Measurements from ENCODE around the gene SLC30A5.
"Not testable (repeated sequence)": the region's sequence is repeated elsewhere in the genome, so short reads cannot be mapped to it uniquely, and the experiment has no call there.

SLC30A5 gene

DNA sequence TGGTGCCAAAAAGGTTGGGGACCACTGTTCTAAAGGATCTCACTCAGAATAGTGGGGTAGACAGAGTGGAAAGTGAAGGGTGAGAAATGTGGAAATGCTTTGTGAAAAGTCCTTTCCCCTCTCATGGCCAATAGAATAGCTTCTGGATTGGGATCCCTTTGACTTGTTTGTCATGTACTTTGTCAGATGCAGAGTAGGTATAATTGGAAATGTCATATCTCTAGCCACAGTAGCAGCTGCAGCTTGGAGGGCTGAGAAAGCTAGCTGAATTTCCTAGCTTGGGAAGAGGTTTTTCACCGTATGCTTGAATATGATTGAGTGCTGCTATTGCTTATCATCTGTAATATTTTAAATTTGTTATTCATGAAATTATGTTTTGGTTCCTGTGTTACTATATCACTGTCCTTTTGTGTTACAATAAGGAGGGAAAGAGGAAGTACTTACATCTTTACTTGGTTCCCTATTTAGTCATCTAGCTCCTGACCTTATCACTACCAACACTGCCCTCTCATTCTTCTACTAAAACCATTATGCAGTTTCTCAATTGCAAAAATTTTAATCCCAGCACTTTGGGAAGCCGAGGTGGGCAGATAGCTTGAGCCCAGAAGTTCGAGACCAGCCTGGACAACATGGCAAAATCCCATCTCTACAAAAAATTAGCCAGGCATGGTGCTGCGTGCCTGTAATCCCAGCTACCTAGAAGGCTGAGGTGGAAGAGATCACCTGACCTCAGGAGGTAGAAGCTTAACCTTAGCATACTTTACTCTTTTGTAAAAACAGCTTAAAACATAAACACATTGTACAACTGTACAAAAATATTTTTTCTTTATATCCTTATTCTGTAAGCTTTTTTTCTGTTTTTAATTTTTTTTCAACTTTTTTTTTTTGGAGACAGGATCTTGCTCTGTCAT is 12.4 kb downstream of the SLC30A5 start:
- no peak for DNase-seq (ENCODE audit: low read depth in 2 of 2)

DNA sequence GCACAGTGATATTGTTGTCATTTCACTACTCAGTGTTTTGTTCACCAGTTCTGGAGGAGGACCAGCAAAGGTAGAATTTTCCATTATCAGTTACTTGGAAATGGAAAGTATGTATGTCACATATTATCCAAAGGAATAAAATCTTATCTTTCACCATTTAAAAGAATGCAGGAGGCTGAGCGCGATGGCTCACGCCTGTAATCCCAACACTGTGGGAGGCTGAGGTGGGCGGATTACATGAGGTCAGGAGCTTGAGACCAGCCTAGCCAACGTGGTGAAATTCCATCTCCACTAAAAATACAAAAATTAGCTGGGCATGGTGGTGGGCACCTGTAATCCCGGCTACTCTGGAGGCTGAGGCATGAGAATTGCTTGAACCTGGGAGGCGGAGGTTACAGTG is 14.6 kb downstream of the SLC30A5 start:
- not testable (repeated sequence) for DNase-seq (ENCODE audit: low read depth in 2 of 2)

DNA sequence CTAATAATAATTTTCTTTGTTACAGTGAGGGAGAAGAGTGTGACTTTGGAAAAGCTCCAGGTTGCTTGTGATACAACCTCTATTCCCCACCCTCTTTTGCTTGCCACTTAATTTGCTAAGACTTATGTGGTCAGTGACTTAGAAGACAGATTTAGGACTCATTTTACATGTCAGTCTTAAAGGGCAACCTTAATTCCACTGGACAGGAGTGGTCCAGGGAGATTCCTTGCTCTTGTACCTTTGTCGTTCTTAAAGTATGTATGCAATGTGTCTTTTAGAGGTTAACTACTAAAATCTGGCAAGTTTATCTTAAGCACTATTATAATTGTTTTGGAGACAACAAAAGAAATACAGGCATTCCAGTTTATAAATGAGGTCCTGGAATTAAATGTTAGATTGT is 20.0 kb downstream of the SLC30A5 start:
- DNase-seq (ENCODE audit: low read depth in 2 of 2) = no peak

DNA sequence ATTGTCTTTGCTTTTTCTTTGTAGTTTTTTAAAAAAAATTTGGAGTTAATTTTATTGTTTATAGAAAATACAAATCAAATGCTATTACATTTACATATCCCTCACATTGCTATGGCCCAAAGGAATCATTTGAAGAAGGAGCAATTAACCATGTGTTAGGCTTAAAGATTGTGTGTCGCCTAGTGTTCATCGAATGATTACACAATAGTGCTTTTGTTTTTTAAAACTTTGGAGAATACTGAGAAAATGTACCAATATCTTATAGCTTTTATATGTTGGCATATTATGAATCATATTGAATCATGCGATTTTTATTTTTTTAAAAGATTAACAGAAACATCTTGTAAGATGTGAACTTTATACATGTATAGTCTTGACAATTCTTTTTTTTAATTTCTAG is 21.7 kb downstream of the SLC30A5 start:
- no peak for DNase-seq (ENCODE audit: low read depth in 2 of 2)

DNA sequence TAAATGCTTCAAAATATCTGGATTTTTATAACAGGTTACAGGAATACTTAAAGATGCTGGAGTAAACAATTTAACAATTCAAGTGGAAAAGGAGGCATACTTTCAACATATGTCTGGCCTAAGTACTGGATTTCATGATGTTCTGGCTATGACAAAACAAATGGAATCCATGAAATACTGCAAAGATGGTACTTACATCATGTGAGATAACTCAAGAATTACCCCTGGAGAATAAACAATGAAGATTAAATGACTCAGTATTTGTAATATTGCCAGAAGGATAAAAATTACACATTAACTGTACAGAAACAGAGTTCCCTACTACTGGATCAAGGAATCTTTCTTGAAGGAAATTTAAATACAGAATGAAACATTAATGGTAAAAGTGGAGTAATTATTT is 35.6 kb downstream of the SLC30A5 start:
- no peak for DNase-seq (ENCODE audit: low read depth in 2 of 2)

DNA sequence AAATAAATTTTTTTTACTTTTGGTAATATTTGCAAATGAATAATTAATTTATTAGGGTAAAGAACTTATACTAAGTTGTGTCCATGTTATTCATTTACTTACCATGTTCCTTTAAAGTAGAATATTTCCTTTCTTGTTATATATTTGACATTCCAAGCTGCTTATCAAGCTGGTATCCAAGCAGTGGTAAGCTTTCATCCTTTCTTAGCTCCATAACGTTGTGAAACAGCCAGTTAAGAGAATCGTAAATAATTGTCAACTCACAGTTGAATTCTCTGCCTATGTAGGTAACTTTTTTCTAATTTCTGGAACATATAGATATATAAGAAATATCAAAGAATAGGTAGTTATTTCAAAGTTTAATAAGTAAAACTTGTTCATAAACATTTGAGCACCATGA is 36.4 kb downstream of the SLC30A5 start:
- DNase-seq (ENCODE audit: low read depth in 2 of 2) = no peak

DNA sequence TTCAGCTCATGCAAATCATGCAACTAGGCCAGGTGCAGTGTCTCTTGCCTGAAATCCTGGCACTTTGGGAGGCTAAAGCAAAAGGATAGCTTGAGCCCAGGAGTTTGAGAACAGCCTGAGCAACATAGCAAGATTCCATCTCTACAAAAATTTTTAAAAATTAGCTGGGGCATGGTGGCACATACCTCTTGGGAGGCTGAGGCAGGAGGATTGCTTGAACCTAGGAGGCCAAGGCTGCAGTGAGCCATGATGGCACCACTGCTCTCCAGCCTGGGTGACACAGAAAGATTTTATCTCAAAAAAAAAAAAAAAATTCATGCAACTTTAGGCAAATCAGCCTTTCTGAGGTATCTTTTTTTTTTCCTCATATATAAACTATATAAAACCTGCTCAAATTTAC is 37.5 kb downstream of the SLC30A5 start:
- no peak for DNase-seq (ENCODE audit: low read depth in 2 of 2)

DNA sequence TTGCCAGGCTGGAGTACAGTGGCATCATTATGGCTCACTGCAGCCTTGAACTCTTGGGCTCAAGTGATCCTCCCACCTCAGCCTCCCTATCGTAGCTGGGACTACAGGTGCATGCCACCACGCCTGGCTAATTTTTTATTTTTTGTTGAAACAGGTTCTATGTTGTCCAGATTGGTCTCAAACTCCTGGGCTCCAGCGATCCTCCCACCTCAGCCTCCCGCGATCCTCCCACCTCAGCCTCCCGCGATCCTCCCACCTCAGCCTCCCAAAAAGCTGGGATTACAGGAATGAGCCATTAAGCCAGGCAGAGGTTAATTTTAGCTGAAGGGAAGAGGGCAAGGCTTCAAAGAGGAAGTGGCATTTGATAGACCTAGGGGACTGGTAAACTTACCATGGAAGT is 40.3 kb downstream of the SLC30A5 start:
- no peak for DNase-seq (ENCODE audit: low read depth in 2 of 2)

DNA sequence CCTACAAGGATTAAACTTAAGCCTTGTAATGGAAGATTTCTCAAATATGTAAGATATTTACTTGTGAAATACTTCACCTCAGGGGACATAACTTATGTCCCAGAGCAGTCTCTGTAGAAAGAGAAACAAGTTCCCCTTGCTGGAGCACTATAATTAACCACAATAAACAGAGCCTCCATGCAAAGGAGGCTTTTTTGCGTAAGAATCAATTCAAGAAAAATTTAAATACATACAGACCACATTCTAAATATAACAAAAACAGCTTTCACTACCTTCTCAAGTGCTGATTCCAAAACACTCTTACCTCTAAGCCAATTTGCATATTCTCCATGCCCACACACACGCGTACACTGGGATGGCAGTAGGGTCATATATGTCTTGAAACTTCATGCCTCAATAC is 42.5 kb downstream of the SLC30A5 start:
- DNase-seq (ENCODE audit: low read depth in 2 of 2) = no peak

DNA sequence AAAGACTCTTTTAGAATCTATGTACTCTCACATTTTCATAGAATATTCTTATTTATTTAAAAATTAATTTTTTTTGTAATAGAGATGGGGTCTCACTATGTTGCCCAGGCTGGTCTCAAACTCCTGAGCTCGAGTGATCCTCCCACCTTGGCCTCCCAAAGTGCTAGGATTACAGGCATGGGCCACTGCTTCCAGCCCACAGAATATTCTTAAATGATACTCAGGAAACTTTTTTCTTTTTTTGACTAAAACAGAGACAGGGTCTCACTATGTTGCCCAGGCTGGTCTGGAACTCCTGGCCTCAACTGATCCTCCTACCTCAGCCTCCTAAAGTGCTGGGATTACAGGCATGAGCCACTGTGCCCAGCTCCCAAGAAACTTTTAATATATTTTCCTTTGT is 43.4 kb downstream of the SLC30A5 start:
- DNase-seq (ENCODE audit: low read depth in 2 of 2) = not testable (repeated sequence)

DNA sequence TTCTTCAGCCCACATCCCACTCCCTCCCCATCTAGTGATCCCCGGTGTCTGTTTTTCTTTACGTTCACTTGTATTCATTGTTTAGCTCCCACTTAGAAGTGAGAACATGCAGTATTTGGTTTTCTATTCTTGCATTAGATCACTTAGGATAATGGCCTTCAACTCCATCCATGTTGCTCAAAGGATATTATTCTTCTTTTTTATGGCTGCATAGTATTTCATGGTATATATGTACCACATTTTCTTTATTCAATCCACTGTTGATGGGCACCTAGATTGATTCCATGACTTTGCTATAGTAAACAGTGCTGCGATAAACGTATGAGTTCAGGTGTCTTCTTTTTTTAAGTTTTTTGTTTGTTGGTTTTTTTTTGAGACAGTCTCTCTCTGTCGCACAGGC is 44.0 kb downstream of the SLC30A5 start:
- DNase-seq (ENCODE audit: low read depth in 2 of 2) = no peak

DNA sequence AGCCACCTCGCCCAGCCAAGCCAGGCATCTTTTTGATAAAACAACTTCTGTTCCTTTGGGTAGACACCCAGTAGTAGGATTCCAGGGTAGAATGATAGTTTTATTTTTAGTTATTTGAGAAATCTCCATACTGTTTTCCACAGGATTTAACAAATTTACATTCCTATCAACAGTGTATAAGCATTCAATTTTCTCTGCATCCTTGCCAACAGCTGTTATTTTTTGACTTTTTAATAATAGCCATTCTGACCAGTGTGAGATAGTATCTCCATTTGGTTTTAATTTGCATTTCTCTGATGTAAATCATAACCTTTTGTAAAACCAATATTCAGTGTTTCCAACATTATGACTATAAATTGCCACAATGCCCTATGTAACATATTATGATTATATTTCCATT is 45.0 kb downstream of the SLC30A5 start:
- DNase-seq (ENCODE audit: low read depth in 2 of 2) = no peak

DNA sequence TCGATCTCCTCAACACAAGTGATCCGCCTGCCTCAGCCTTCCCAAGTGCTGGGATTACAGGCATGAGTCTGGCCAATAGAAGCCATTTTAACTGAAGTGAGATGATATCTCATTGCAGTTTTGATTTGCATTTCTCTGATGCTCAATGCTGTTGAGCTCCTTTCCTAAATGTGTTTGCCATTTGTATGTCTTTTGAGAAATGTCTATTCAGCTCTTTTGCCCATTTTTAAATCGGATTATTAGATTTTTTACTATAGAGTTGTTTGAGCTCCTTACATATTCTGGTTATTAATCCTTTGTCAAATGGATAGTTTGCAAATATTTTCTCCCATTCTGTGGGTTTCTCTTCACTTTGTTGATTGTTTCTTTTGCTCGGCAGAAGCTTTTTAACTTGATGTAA is 46.4 kb downstream of the SLC30A5 start:
- not testable (repeated sequence) for DNase-seq (ENCODE audit: low read depth in 2 of 2)

DNA sequence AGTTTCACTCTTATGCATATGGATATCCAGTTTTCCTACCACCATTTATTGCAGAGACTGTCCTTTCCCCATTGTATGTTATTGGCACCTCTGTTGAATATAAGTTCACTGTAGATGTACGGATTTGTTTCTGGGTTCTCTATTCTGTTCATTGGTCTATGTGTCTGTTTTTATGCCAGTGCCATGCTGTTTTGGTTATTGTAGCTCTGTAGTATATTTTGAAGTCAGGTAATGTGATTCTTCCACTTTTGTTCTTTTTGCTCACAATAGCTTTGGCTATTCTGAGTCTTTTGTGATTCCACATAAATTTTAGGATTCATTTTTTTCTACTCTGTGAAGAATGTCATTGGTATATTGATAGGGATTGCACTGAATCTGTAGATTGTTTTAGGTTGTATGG is 47.0 kb downstream of the SLC30A5 start:
- DNase-seq (ENCODE audit: low read depth in 2 of 2) = no peak

DNA sequence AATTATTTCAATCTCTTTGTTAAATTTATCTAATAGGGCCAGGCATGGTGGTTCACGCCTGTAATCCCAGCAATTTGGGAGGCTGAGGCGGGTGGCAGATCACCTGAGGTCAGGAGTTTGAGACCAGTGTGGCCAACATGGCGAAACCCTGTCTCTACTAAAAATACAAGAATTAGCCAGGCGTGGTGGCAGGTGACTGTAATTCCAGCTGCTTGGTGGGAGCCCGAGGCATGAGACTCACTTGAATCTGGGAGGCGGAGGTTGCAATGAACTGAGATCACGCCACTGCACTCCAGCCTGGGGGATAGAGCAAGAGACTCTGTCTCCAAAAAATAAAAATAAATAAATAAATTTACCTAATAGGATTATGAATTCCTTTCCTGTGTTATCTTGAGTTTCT is 54.8 kb downstream of the SLC30A5 start:
- not testable (repeated sequence) for DNase-seq (ENCODE audit: low read depth in 2 of 2)

DNA sequence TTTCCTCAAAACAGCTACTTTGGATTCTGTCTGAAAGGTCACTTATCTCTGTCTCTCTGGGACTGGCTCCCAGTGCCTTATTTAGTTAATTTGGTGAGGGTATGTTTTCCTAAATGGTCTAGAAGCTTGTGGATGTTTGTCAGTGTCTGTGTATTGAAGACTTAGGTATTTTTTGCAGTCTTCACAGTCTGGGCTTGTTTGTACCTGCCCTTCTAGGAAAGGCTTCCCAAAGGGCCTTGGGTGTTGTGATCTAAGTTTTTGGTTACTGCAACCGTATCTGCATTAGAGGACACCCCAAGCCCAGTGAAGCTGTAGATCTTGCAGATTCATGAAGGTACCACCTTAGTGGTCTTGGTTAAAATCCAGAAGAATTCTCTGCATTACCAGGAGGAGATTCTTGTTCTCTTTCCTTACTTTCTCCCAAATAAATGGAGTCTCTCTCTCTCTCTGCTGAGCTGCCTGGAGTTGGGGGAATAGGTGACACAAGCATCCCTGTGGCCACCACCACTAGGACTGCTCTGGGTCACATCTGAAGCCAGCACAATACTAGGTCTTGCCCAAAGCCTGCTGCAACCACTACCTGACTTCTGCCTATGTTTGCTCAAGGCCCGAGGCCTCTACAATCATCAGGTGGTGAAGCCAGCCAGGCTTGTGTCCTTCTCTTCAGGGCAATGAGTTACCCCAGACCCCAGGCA is 55.3 kb downstream of the SLC30A5 start:
- DNase-seq (ENCODE audit: low read depth in 2 of 2) = no peak

DNA sequence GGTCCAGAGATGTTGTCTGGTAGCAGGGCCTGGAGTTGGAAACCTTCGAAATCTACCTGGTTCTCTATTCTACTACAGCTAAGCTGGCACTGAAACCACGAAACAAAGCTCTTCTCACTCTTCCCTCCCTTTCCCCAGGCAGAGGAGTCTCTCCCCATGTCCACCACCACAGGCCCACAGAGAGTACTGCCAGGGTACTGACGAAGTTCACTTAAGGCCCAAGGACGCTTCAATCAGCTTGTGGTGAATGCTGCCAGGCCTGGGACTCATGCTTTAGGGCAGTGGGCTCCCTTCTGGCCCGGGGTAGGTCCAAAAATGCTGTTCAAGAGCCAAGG is 55.8 kb downstream of the SLC30A5 start:
- no peak for DNase-seq (ENCODE audit: low read depth in 2 of 2)

DNA sequence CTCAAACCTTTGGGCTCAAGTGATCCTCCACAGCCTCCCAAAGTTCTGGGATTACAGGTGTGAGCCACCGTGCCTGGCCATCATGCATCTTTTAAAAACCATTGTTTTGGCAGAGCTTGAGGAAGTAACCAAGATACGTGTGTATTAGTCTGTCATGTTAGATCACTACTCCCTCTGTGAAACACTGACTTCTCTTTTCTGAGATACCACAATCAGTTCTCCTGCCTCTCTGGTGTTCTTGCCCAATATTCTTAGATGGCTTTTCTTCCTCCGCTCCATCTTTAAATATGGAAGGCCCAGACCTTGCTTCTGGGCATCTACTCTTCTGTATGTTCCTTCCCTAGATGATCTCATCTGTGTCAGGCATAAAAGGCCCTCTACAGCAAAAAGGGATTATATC is 58.9 kb downstream of the SLC30A5 start:
- DNase-seq (ENCODE audit: low read depth in 2 of 2) = no peak

DNA sequence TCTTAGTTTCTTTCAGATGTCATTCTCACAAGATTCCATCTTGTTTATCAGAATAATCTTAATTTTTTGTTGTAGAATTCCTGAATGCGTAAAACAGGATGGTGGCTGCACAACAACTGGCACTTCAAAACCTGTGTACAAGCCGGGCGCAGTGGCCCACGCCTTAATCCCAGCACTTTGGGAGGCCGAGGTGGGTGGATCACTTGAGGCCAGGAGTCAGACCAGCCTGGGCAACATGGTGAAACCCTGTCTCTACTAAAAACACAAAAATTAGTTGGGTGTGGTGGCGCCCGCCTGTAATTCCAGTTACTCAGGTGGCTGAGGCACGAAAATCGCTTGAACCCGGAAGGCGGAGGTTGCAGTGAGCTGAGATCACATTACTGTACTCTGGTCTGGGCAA is 62.6 kb downstream of the SLC30A5 start:
- no peak for DNase-seq (ENCODE audit: low read depth in 2 of 2)

DNA sequence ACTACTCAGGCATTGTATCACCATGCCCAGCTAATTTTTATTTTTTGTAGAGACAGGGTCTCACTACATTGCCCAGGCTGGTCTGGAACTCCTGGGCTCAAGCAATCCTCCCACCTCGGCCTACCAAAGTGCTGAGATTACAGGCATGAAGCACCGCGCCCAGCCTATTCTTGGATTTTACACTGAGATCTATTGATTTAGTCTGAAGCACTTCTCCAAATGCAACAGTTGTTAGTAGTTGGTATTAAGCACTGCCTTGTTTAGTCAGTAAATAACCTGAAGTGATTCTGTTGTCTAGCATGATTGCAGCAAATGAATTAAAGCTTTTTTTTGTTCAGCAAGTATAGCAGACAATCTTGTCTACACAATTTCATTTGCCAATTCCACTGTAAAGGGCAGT is 64.2 kb downstream of the SLC30A5 start:
- no peak for DNase-seq (ENCODE audit: low read depth in 2 of 2)

DNA sequence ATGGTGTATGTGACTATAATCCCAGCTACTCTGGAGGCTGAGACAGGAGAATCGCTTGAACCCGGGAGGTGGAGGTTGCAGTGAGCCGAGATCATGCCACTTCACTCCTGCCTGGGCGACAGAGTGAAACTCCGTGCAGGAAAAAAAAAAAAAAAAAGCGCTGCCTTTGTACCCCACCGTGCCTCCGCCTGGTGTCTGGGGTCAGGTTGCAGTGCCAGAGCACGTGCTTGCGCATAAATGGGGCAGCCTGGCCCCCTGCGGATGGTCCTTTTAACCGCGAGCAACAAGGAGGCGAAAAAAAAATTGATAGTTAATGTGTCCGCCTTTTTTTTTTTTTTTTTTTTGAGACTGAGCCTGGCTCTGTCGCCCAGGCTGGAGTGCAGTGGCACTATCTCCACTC is 66.8 kb downstream of the SLC30A5 start:
- DNase-seq (ENCODE audit: low read depth in 2 of 2) = no peak

DNA sequence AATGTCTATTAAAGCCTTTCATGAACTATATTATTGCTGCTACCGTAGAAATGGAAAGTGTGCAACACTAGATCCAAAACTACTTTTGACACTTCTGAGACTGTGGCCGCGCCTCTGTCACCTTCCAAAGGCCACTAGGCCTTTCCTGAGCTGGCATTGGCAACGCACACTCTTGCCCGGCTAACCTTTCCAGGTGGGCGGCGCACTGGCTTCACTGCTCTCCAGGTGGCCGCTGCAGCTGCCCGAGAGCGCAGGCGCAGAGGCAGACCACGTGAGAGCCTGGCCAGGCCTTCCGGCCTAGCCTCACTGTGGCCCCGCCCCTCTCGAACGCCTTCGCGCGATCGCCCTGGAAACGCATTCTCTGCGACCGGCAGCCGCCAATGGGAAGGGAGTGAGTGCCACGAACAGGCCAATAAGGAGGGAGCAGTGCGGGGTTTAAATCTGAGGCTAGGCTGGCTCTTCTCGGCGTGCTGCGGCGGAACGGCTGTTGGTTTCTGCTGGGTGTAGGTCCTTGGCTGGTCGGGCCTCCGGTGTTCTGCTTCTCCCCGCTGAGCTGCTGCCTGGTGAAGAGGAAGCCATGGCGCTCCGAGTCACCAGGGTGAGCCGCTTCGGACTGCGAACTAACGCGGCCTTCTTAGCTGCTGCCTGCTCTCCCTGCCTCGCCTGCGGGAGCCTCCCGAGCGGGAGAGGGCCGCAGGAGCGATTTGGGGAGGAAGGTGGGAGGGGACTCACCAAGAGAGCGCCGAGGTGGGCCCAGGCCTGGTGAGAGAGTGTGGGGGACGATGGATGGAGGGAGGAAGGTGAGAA is 73.1 kb downstream of the SLC30A5 start, which contains the start of gene CCNB1:
Gene CCNB1, plus strand, starts transcription at position 465 of the 807 bp plus-strand sequence. Its CDS starts 113 bp downstream, at position 578.
- DNase-seq (ENCODE audit: low read depth in 2 of 2) = peak; percentile 94 to 96

DNA sequence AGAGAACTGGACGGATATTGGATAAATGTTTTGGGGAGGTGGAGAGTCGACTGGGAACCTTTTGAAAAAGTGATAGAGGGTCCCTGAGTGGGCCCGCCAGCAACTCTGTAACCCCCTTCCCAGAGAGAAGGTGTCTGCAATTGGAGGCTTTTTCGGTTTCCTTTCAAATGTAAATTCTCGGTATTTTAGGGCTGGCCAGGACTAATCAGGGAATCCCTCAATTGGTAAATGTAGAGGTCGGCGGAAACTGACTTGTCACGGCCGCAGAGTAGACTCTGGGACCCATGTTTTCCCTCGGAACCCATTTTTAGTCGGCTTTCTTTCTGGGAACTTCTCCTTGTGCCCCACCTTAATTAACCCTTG is 73.7 kb downstream of the SLC30A5 start:
- no peak for DNase-seq (ENCODE audit: low read depth in 2 of 2)

Data from stimulated activated CD8-positive, alpha-beta memory T cell treated with anti-CD3 and anti-CD28 coated beads, Interleukin-15, amount 100 ng/mL, for 4 hours (primary cell).